Measurements from ENCODE around the gene IL31. TPM values are rescaled to one million over a fixed set of nuclear protein-coding genes. Genes with fewer than 3 reads are reported as not detected.
A peak's percentile ranks its signal among the peaks of the same experiment; 100 is the strongest.

The IL31 gene
- polyA plus RNA-seq, 2 of the 4 experiments (the other 2 are of a cell fraction) = not detected

DNA sequence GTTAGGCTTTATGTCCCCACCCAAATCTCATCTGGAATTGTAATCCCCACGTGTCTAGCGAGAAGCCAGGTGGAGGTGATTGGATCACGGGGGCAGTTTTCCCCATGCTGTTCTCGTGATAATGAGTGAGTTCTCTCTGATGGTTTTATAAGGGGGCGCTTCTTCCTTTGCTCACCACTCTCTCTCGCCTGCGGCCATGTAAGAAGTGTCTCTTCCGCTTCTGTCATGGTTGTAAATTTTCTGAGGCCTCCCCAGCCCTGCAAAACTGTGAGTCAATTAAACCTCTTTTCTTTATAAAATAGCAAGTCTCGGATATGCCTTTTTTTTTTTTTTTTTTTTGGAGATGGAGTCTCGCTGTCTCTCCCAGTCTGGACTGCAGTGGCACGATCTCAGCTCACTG, 13.3 kb downstream of the IL31 start:
- 77% methylated on average over 11 of the region's 11 CpGs for WGBS (ENCODE audit: missing lambda C conversion rate)
- TF ChIP-seq ESRRA (IDR thresholded peaks at IDR 0.05; ENCODE audit: borderline replicate concordance, low read length) (no peak), TFCP2L1 (CRISPR knock-in tag; IDR thresholded peaks at IDR 0.05) (no peak), TP53 (CRISPR knock-in tag; IDR thresholded peaks at IDR 0.05) (no peak), HDAC2 (IDR thresholded peaks at IDR 0.05) (no peak), RCOR1 (IDR thresholded peaks at IDR 0.05; ENCODE audit: low read depth, low read length) (no peak)
- H3K4me2 ChIP-seq = no peak overlapping the region
- POLR2A ChIA-PET = no interaction called here
- no peak overlapping the region for H3K27ac ChIP-seq
- FAIRE-seq (no peak), ATAC-seq (no peak), DNase-seq (ENCODE audit: low read depth in 1 of 2, low spot score in 1 of 2) (no peak)
- no peak overlapping the region for H3K4me3 ChIP-seq
- no peaks in the 10 kb centered on the region for H3K9me3 ChIP-seq
- H3K4me1 ChIP-seq = no peaks in the 10 kb centered on the region
- CTCF ChIA-PET = no interaction called here

GRCh38 chr12:122159882-122160281, 14.1 kb downstream of the IL31 start:
- ChIA-PET POLR2A (no interaction called here), CTCF (interaction anchor here (2.0 kb wide), 1 partner anchor 31 kb away, joined by 11 read pairs; no protein-coding TSS in a partner anchor)
- H3K9me3 ChIP-seq = no peaks in the 10 kb centered on the region
- no peak overlapping the region for H3K27ac ChIP-seq
- H3K4me2 ChIP-seq = no peak overlapping the region
- TF ChIP-seq RNF2 (IDR thresholded peaks at IDR 0.05; ENCODE audit: borderline replicate concordance, low read depth) = no peak
- TF ChIP-seq RAD21 (conservative IDR thresholded peaks at IDR 0.05 in 1 of 2, IDR thresholded peaks at IDR 0.05 in 1 of 2) = peak in 1 of 2 experiments; percentile 11; a peak in 1 of 5 replicates
- FAIRE-seq (no peak), ATAC-seq (peak in 1 of 2 experiments; percentile 45; a peak in 3 of 6 replicates), DNase-seq (ENCODE audit: low read depth in 1 of 2, low spot score in 1 of 2) (no peak)
- no peak overlapping the region for H3K4me3 ChIP-seq
- H3K4me1 ChIP-seq = no peaks in the 10 kb centered on the region
- WGBS (ENCODE audit: missing lambda C conversion rate) = 88% methylated on average over 4 of the region's 4 CpGs

DNA sequence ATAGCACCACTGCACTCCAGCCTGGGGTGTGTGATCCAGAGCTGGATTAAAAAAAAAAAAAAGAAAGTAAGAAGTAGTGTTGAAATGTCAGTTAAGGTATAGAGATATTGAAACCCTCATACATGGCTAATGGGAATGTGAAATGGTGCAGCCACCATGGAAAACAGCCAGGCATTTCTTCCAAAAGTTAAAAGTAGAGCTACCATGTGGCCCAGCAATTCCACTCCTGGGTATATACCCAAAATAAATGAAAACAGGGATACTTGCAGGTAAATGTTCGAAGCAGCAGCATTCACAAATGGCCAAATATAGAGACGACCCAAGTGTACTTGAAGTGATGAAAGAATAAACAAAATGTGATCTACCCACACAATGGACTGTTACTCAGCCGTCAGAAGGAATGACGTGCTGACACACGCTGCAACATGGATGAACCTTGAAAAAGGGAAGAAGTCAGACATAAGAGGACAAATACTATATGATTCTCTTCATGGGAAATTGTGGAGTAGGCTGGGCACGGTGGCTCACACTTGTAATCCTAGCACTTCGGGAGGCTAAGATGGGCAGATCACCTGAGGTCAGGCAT, 15.2 kb downstream of the IL31 start:
- DNase-seq (ENCODE audit: low read depth in 1 of 2, low spot score in 1 of 2) (no peak), FAIRE-seq (no peak), ATAC-seq (no peak)
- ChIA-PET POLR2A (interaction anchor here (0.7 kb wide), 1 partner anchor 1512 kb away, joined by 3 read pairs; no protein-coding TSS in a partner anchor), CTCF (interaction anchor here (0.7 to 2.5 kb wide), 7 partner anchors 11 to 716 kb away, joined by 3 to 11 read pairs (median 4); no protein-coding TSS in a partner anchor)
- H3K4me1 ChIP-seq = no peaks in the 10 kb centered on the region
- H3K4me3 ChIP-seq = no peak overlapping the region
- H3K9me3 ChIP-seq = no peaks in the 10 kb centered on the region
- no peak overlapping the region for H3K27ac ChIP-seq
- H3K4me2 ChIP-seq = no peak overlapping the region
- 68% methylated on average over 7 of the region's 7 CpGs for WGBS (ENCODE audit: missing lambda C conversion rate)
- TF ChIP-seq MAZ (IDR thresholded peaks at IDR 0.05; ENCODE audit: borderline replicate concordance, low read depth, low read length) = no peak
- TF ChIP-seq KDM1A (IDR thresholded peaks at IDR 0.05; ENCODE audit: low read depth) = no peak
- no peak for TF ChIP-seq NPAS2 (CRISPR knock-in tag; IDR thresholded peaks at IDR 0.05; ENCODE audit: borderline replicate concordance)
- TF ChIP-seq HEYL (CRISPR knock-in tag; IDR thresholded peaks at IDR 0.05) = no peak
- TF ChIP-seq HOXB5 (CRISPR knock-in tag; IDR thresholded peaks at IDR 0.05) = no peak
- TF ChIP-seq RCOR1 (IDR thresholded peaks at IDR 0.05; ENCODE audit: low read depth, low read length) = no peak
- TF ChIP-seq FOSB (CRISPR knock-in tag; IDR thresholded peaks at IDR 0.05) = no peak
- TF ChIP-seq MAX (IDR thresholded peaks at IDR 0.05) = no peak
- TF ChIP-seq, protein P1, sequence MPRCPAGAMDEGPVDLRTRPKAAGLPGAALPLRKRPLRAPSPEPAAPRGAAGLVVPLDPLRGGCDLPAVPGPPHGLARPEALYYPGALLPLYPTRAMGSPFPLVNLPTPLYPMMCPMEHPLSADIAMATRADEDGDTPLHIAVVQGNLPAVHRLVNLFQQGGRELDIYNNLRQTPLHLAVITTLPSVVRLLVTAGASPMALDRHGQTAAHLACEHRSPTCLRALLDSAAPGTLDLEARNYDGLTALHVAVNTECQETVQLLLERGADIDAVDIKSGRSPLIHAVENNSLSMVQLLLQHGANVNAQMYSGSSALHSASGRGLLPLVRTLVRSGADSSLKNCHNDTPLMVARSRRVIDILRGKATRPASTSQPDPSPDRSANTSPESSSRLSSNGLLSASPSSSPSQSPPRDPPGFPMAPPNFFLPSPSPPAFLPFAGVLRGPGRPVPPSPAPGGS (IDR thresholded peaks at IDR 0.05) = no peak
- TF ChIP-seq RARB (CRISPR knock-in tag; IDR thresholded peaks at IDR 0.05) = no peak
- no peak for TF ChIP-seq POLR2A (IDR thresholded peaks at IDR 0.05; ENCODE audit: low read length)
- no peak for TF ChIP-seq ZC3H11A (IDR thresholded peaks at IDR 0.05)
- TF ChIP-seq CHD2 (IDR thresholded peaks at IDR 0.05; ENCODE audit: low read length, partially characterized antibody) = no peak
- TF ChIP-seq GATA3 (IDR thresholded peaks at IDR 0.05; ENCODE audit: borderline replicate concordance) = no peak
- no peak for TF ChIP-seq CBX2 (IDR thresholded peaks at IDR 0.05; ENCODE audit: borderline replicate concordance, low read depth)
- TF ChIP-seq TFCP2L1 (CRISPR knock-in tag; IDR thresholded peaks at IDR 0.05) = no peak
- TF ChIP-seq, protein P2, sequence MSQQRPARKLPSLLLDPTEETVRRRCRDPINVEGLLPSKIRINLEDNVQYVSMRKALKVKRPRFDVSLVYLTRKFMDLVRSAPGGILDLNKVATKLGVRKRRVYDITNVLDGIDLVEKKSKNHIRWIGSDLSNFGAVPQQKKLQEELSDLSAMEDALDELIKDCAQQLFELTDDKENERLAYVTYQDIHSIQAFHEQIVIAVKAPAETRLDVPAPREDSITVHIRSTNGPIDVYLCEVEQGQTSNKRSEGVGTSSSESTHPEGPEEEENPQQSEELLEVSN (IDR thresholded peaks at IDR 0.05; ENCODE audit: borderline replicate concordance, low read depth) = no peak
